HEK293T (cell line): ENCODE data around the gene LST1.

Source experiments
- CTCF ChIA-PET: fragments of 350-600 bp; formaldehyde crosslinking; extraction: SDS; loops from one replicate; lab custom pipeline; 2021; ENCODE audit warnings: antibody characterized with exemption, inconsistent platforms; lab: Yijun Ruan, JAX
- POLR2A ChIA-PET: fragments of 350-600 bp; formaldehyde crosslinking; extraction: SDS; loops from one replicate; lab custom pipeline; 2020; ENCODE audit warnings: antibody characterized with exemption, inconsistent platforms; lab: Yijun Ruan, JAX
- DNase-seq: peaks from one replicate; pipeline ENCODE4 v3.0.0; 2012; ENCODE audit warnings: mixed read lengths; ENCODE audit errors: extremely low spot score
- ARNT ChIP-seq: fragments of 450-650 bp; IDR thresholded peaks from 2 replicates; pipeline ENCODE4 v1.6.1; 2017; ENCODE audit warnings: mild to moderate bottlenecking
- BHLHE40 ChIP-seq: fragments of 450-650 bp; IDR thresholded peaks from 2 replicates; pipeline ENCODE4 v1.6.1; 2016; ENCODE audit warnings: mild to moderate bottlenecking, moderate library complexity, borderline replicate concordance
- CTBP1 ChIP-seq: fragments of 450-650 bp; IDR thresholded peaks from 2 replicates; pipeline ENCODE4 v1.6.1; 2016; ENCODE audit warnings: borderline replicate concordance
- ELF4 ChIP-seq: fragments of 450-650 bp; IDR thresholded peaks from 2 replicates; pipeline ENCODE4 v1.6.1; 2017; ENCODE audit warnings: antibody characterized with exemption
- FOXA1 ChIP-seq: fragments of 450-650 bp; IDR thresholded peaks from 2 replicates; pipeline ENCODE4 v1.6.1; 2016; ENCODE audit warnings: mild to moderate bottlenecking
- FOXK2 ChIP-seq: fragments of 450-650 bp; IDR thresholded peaks from 2 replicates; pipeline ENCODE4 v1.6.1; 2016; ENCODE audit warnings: mild to moderate bottlenecking
- FOXM1 ChIP-seq: fragments of 450-650 bp; IDR thresholded peaks from 2 replicates; pipeline ENCODE4 v1.6.1; 2017; ENCODE audit warnings: mild to moderate bottlenecking, borderline replicate concordance
- HDGF ChIP-seq: fragments of 450-650 bp; IDR thresholded peaks from 2 replicates; pipeline ENCODE4 v1.6.1; 2017; ENCODE audit warnings: antibody characterized with exemption, borderline replicate concordance
- L3MBTL2 ChIP-seq: fragments of 450-650 bp; conservative IDR thresholded peaks from 2 replicates; pipeline ENCODE4 v1.6.1; 2016; ENCODE audit warnings: mild to moderate bottlenecking
- LEF1 ChIP-seq: fragments of 450-650 bp; IDR thresholded peaks from 2 replicates; pipeline ENCODE4 v1.6.1; 2017; ENCODE audit warnings: mild to moderate bottlenecking, borderline replicate concordance
- NFRKB ChIP-seq: fragments of 450-650 bp; IDR thresholded peaks from 2 replicates; pipeline ENCODE4 v1.6.1; 2016; ENCODE audit warnings: mild to moderate bottlenecking, moderate library complexity
- SP1 ChIP-seq: fragments of 450-650 bp; IDR thresholded peaks from 2 replicates; pipeline ENCODE4 v1.6.1; 2017
- SUZ12 ChIP-seq: fragments of 450-650 bp; IDR thresholded peaks from 2 replicates; pipeline ENCODE4 v1.6.1; 2016; ENCODE audit warnings: mild to moderate bottlenecking
- TARDBP ChIP-seq: fragments of 450-650 bp; IDR thresholded peaks from 2 replicates; pipeline ENCODE4 v1.6.1; 2016
- ZNF384 ChIP-seq: fragments of 450-650 bp; IDR thresholded peaks from 2 replicates; pipeline ENCODE4 v1.6.1; 2016
- TF ChIP-seq, protein P1 (sequence below): fragments of 450-650 bp; IDR thresholded peaks from 2 replicates; pipeline ENCODE4 v1.6.1; 2016

The LST1 gene

DNA sequence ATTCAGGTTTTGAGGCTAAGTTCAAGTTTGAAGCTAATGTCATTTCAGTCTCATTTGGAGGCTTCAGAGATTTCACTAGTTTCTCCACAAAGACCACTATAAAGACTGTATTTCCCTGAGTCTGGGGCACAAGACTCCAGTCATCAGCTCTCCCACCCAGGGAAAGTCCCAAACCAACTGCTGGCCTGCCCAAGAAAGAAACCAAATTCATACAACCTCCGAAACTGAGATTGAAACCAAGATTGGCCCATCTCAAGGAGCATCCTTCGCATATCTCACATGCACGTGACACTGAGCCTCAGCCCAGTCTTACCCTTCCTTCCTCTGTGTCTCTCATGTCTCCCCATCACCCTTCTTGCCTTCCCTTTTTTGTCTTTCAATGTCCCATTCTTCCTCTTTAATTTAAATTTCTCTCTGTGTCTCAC lies 17.5 kb upstream of the LST1 start:
- DNase-seq: no peak
- POLR2A ChIA-PET: interaction anchor here (1.2 kb wide), 1 partner anchor 12 kb away, joined by 3 read pairs; no protein-coding TSS in a partner anchor
- CTCF ChIA-PET: no interaction called here
- TF ChIP-seq FOXA1: no peak
- no peak for TF ChIP-seq CTBP1
- no peak for TF ChIP-seq HDGF
- no peak for TF ChIP-seq ELF4
- no peak for TF ChIP-seq BHLHE40
- TF ChIP-seq SUZ12: no peak
- TF ChIP-seq, protein P1, sequence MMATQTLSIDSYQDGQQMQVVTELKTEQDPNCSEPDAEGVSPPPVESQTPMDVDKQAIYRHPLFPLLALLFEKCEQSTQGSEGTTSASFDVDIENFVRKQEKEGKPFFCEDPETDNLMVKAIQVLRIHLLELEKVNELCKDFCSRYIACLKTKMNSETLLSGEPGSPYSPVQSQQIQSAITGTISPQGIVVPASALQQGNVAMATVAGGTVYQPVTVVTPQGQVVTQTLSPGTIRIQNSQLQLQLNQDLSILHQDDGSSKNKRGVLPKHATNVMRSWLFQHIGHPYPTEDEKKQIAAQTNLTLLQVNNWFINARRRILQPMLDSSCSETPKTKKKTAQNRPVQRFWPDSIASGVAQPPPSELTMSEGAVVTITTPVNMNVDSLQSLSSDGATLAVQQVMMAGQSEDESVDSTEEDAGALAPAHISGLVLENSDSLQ: no peak
- TF ChIP-seq FOXM1: no peak
- TF ChIP-seq L3MBTL2: no peak
- no peak for TF ChIP-seq NFRKB
- TF ChIP-seq LEF1: no peak
- TF ChIP-seq ZNF384: no peak
- no peak for TF ChIP-seq SP1
- no peak for TF ChIP-seq FOXK2
- no peak for TF ChIP-seq TARDBP
- no peak for TF ChIP-seq ARNT

DNA sequence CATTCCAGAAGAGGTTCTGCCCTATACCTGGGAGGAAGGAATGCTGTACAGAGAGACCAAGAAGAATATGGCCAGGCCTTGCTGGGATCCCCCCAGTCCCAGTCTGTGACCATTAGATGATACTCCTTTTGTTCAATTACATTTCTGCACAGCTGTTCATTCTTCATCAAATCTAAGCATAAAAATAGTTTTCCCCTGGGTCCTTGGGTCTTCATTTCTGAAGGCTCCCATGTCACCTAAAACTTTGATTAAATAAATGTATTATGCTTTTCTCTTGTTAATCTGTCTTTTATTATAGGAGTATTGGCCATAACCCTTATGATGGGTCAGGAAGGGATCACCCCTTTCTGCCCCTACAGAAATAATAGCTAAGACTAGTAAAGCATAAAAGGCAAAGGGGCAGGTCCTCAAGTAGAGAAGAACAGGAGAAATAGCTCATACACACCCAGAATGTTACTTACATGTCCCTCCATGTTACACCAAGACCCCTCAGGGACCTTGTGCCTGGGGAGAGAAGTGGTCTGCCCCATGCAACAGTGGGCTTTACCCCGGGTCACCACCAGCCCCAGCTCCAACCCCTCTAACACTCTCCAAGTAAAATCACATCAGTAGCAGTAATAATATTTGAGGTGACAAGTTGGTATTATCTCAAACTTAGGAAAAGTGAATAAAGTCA lies 16.1 kb upstream of the LST1 start:
- CTCF ChIA-PET: interaction anchor here (2.3 kb wide), 1 partner anchor 11 kb away, joined by 9 read pairs; no protein-coding TSS in a partner anchor
- no peak for DNase-seq
- POLR2A ChIA-PET: interaction anchor here (1.2 kb wide), 1 partner anchor 11 kb away, joined by 3 read pairs; no protein-coding TSS in a partner anchor
- TF ChIP-seq SUZ12: no peak

DNA sequence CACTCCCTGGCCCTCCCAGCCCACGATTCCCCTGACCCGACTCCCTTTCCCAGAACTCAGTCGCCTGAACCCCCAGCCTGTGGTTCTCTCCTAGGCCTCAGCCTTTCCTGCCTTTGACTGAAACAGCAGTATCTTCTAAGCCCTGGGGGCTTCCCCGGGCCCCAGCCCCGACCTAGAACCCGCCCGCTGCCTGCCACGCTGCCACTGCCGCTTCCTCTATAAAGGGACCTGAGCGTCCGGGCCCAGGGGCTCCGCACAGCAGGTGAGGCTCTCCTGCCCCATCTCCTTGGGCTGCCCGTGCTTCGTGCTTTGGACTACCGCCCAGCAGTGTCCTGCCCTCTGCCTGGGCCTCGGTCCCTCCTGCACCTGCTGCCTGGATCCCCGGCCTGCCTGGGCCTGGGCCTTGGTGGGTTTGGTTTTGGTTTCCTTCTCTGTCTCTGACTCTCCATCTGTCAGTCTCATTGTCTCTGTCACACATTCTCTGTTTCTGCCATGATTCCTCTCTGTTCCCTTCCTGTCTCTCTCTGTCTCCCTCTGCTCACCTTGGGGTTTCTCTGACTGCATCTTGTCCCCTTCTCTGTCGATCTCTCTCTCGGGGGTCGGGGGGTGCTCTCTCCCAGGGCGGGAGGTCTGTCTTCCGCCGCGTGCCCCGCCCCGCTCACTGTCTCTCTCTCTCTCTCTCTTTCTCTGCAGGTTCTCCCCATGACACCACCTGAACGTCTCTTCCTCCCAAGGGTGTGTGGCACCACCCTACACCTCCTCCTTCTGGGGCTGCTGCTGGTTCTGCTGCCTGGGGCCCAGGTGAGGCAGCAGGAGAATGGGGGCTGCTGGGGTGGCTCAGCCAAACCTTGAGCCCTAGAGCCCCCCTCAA lies 13.8 kb upstream of the LST1 start, which contains the start of gene LTA:
TSS of gene LTA (plus strand) at position 249 of the 871 bp plus-strand sequence. CDS start at position 703, 454 bp downstream.
- CTCF ChIA-PET: interaction anchor here (2.3 kb wide), 1 partner anchor 9 kb away, joined by 9 read pairs; no protein-coding TSS in a partner anchor
- POLR2A ChIA-PET: no interaction called here
- TF ChIP-seq FOXK2 (no peak), SP1 (no peak), FOXM1 (no peak), FOXA1 (no peak), BHLHE40 (no peak), TARDBP (no peak), LEF1 (no peak), HDGF (no peak), SUZ12 (no peak), NFRKB (no peak), CTBP1 (no peak), L3MBTL2 (no peak), ZNF384 (no peak), ELF4 (no peak), ARNT (no peak)
- TF ChIP-seq, protein P1: no peak
- no peak for DNase-seq

DNA sequence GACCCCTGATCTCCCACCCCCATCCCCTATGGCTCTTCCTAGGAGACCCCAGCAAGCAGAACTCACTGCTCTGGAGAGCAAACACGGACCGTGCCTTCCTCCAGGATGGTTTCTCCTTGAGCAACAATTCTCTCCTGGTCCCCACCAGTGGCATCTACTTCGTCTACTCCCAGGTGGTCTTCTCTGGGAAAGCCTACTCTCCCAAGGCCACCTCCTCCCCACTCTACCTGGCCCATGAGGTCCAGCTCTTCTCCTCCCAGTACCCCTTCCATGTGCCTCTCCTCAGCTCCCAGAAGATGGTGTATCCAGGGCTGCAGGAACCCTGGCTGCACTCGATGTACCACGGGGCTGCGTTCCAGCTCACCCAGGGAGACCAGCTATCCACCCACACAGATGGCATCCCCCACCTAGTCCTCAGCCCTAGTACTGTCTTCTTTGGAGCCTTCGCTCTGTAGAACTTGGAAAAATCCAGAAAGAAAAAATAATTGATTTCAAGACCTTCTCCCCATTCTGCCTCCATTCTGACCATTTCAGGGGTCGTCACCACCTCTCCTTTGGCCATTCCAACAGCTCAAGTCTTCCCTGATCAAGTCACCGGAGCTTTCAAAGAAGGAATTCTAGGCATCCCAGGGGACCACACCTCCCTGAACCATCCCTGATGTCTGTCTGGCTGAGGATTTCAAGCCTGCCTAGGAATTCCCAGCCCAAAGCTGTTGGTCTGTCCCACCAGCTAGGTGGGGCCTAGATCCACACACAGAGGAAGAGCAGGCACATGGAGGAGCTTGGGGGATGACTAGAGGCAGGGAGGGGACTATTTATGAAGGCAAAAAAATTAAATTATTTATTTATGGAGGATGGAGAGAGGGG lies 12.6 kb upstream of the LST1 start:
- ChIA-PET CTCF (interaction anchor here (0.8 to 13.5 kb wide), 3 partner anchors 10 to 23 kb away, joined by 3 to 149 read pairs (median 4); partner anchors contain the start of gene NCR3), POLR2A (interaction anchor here (0.9 to 3.2 kb wide), 3 partner anchors 10 to 32 kb away, joined by 3 to 13 read pairs (median 3); partner anchors contain the start of gene DDX39B)
- no peak for DNase-seq

More for the DNA sequence above, 12.6 kb upstream of the LST1 start:
- TF ChIP-seq LEF1 (no peak), FOXA1 (no peak), BHLHE40 (no peak), NFRKB (no peak), FOXK2 (no peak), CTBP1 (no peak), FOXM1 (no peak), ELF4 (no peak), SP1 (no peak), HDGF (no peak), TARDBP (no peak), SUZ12 (no peak), L3MBTL2 (no peak), ZNF384 (no peak), ARNT (no peak)
- TF ChIP-seq, protein P1: no peak
